Stimulated activated CD4-positive, alpha-beta T cell treated with anti-CD3 and anti-CD28 coated beads, TNF-alpha, amount 100 ng/mL, for 4 hours (primary cell): ENCODE data around the gene HEBP1.
"Not testable (repeated sequence)": the region's sequence is repeated elsewhere in the genome, so short reads cannot be mapped to it uniquely, and the experiment has no call there.

ENCODE experiments used
- DNase-seq, 3 experiments: peaks; one replicate each; pipeline ENCODE4 v3.0.0-alpha.2; 2020; ENCODE audit warnings: low read depth in 3 of 3

HEBP1 gene, protein sequence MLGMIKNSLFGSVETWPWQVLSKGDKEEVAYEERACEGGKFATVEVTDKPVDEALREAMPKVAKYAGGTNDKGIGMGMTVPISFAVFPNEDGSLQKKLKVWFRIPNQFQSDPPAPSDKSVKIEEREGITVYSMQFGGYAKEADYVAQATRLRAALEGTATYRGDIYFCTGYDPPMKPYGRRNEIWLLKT

DNA sequence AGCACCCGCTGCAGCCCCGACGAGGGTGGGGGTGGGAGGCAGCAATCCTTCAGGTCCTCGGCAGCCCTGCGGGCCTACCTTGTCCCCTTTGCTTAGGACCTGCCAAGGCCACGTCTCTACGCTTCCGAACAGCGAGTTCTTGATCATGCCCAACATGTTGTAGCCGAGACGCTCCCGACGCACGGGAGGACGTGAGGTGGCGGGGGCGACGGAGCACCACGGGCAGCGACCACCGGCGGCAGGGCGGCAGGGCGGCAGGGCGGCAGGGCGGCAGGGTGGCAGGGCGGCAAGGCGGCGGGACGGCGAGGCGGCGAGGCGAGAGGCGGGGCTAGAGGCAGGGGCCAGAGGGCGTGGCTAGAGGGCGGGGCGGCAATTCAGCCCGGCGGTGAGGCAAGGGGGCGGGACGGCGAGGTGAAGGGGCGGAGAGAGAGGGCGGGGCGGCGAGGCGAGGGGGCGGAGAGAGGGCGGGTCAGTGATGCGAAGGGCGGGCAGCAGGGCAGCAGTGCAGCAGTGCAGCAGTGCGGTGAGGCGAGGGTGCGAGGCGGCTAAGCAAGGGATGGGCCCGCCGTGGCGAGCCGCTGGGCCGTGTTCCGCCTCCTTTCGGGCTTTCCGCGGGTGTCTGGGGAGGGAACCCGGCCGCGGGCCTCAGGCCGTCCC lies at the start of gene HEBP1:
Gene HEBP1, minus strand, starts transcription at position 307 of the 657 bp plus-strand sequence. Its CDS starts 151 bp downstream, at position 156.
- peak; percentile 93 to 99 (median 94) for DNase-seq

GRCh38 chr12:13049816-13050215 lies 49.8 kb upstream of the HEBP1 start:
- no peak for DNase-seq

- DNase-seq = no peak
These were observed 46.9 kb upstream of the HEBP1 start for GRCh38 chr12:13046964-13047363.

DNA sequence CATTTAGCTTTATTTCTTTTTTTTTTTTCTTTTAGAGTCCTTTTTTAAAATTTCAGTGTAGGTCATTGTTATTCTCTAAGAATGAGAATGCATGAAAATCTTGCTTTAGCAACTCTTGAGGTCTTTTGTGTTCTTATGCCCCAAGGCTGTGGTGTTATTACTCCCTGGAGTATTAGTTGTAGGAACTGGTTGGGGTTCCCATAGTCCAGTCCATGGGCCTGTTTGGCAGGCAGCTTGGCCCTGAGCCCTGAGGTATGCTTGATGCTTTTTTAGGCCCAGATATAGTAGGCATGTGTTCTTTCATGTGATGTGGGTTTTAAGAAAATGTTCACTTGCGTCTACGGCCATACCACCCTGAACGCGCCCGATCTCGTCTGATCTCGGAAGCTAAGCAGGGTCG lies 45.8 kb upstream of the HEBP1 start:
- no peak for DNase-seq

DNA sequence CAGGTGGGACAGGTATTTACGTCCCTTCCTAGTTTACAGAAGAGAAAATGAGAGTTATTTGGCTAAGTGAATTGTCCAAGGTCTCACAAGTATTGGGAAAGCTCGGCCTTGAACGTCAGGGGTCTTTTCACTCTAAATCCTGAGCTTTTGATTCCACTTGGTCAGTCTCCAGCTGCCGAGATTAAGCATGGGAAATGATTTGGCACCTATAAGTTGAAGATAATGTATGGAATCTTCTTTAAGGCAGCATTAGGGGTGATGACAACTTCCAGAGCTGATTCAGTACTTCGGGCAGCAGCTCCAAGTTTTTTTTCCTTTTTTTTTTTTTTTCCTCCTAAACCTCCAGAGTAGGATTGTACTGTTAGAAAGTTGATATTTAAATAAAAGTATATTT lies 44.8 kb upstream of the HEBP1 start:
- no peak for DNase-seq

- DNase-seq = peak; percentile 46 to 63 (median 61)
These were observed 44.2 kb upstream of the HEBP1 start, which contains the start of gene FAM234B for GRCh38 chr12:13044002-13044905. TSS of gene FAM234B (plus strand) at chr12:13044381. CDS start at chr12:13044404, 23 bp downstream.

DNA sequence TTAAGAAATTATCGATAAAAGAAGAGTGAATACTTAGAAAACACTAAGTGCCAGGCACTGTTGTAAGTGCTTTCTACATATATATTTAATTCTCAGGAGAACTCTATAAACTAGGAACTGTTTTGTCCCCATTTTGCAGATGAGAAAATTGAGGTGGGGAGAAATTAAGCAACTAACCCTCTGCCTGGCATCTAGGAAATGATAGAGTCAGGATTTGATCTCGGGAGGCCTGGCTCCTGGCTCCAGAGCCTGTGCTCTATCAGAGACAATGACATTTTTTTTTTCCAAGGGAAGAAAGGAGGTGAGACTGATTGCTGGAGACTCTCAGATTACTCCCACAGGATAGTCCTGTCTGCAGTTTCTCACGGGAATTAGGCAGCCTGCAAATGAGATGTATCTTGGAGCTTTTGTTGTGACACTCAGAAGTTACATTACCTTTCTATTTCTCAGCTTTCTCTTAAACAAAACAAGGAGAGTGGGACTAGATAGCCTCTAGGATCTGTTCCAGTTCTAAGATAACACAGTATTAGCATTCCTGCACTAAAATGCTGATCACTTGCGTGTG lies 42.7 kb upstream of the HEBP1 start:
- no peak for DNase-seq

DNA sequence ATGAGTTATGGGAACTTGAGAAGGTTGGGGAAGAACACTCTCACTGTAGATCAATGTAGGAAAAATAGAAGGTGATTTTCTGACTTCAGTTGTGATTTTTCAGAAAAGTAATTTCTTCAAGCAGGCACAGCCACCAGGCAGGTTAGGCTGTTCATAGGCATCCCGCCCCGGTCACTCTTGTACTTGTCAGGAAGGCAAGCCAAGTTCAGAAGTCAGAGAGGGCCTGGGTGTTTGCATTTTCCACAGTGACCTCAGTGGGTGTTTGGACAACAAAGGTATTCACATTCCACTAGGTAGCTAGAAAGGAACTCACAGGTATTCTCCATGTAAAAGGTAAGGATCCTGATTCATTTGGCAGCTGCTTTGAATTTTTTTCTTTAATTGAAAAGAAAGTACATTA lies 41.2 kb upstream of the HEBP1 start:
- no peak for DNase-seq

- no peak for DNase-seq
These were observed 39.4 kb upstream of the HEBP1 start for GRCh38 chr12:13039328-13039956.

GRCh38 chr12:13038491-13039161 lies 38.6 kb upstream of the HEBP1 start:
- DNase-seq = no peak

GRCh38 chr12:13036881-13037280 lies 36.8 kb upstream of the HEBP1 start:
- no peak for DNase-seq

GRCh38 chr12:13035335-13035734 lies 35.3 kb upstream of the HEBP1 start:
- DNase-seq = not testable (repeated sequence)

- DNase-seq = no peak
These were observed 33.4 kb upstream of the HEBP1 start for GRCh38 chr12:13033476-13033875.

DNA sequence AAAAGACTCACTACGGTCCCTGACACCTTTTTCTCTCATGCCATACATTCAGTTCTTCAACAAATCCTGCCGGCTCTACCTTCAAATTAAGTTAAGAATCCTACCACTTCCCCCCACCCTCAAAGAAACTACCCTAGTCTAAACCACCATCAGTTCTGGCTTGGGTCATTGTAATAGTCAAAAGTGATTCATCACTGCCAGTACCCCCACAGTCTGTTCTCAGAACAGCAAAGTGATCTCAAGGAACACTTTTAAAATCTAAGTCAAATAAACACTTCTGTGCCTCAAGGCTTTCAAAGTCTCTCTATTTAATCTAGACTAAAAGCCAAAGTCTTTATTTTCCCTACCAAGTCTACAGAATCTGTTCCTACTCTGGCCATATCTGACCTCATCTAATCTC lies 32.1 kb upstream of the HEBP1 start:
- no peak for DNase-seq

GRCh38 chr12:13030541-13031291 lies 30.7 kb upstream of the HEBP1 start:
- no peak for DNase-seq

DNA sequence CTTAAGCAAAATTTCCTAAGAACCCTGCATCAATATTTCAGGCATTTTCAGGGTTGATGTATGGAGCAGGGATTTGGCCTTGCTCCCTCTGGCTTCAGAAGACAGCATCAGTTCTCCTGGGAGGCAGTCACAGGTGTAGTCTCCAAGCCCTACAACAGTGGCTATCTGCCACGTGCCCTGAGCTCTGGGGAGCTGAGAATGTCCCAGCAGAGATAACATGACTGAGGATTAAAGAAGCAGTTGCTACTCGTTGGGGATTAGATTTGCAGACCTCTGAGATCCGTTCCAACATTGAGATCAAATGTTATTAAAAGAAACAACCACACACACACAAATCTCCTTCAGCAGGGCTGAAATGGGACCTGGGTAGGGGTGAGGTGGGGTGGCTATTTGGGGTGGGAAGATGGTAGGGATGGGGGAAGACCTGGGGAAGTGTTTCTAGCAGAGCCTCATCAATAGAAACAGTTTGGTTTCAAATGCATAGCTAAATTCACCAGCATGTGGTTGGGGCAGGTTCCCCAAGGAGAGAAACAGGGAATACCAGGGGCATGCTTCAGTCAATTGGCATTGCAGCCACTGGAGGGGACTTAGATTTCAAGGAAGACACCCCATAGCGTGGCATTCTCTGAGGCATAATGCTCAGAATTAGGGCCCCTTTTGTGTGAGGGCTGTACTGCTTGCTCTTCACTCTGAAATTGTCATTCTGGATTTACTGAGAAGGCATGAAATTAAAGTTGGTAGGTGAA lies 28.9 kb upstream of the HEBP1 start:
- no peak for DNase-seq

DNA sequence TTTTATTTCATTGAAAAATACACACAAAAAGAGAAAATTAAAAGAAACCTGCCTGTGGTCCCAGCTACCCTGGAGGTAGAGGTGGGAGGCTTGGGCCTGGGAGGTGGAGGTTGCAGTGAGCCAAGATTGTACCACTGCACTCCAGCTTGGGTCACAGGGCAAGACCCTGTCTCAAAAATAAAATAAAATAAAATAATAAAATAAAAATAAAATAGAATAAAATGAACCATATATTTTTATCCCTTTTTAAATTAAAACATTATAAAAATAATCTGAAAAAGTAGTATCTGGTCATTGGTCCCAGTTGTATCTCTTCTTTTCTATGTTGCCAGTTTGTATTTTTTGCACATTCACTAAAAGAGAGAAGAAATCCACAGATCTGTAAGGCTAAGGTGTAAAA lies 27.4 kb upstream of the HEBP1 start:
- DNase-seq = no peak

DNA sequence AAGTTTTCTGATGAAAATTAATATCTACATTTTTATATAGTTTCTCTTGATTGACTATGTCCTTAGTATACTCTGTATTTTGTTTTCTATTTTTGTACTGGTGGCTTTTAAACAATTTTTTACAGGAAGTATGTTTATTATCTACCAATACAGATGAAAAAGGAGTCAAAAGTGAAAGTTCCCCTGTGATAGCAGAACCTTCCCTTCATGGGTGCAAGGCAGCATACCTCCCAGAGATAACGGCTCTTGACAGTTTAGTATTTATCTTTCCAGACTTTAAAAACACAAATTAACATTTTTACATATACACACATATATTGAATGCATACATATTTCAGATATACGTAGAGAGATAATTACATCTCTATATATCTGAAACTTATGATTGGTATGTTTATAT lies 27.0 kb upstream of the HEBP1 start:
- no peak for DNase-seq

GRCh38 chr12:13026286-13026685 lies 26.2 kb upstream of the HEBP1 start:
- DNase-seq = no peak

- no peak for DNase-seq
These were observed 24.5 kb upstream of the HEBP1 start for GRCh38 chr12:13024531-13024916.
